K562 (cell line): ENCODE measurements around the gene AP3B2. TPM values are rescaled to one million over a fixed set of nuclear protein-coding genes. Genes with fewer than 3 reads are reported as not detected.

ENCODE experiments used
- BRD9 ChIP-seq: fragments of 450-650 bp; IDR thresholded peaks from 2 replicates; pipeline ENCODE4 v1.6.1; 2018; ENCODE audit warnings: low read depth; ENCODE audit not compliant: partially characterized antibody
- CBX3 ChIP-seq, 2 experiments: IDR thresholded peaks; 1 replicate in 1 of 2; 2 replicates in 1 of 2; pipeline ENCODE4 v1.6.1; 2012; ENCODE audit warnings: inconsistent platforms in 2 of 2, low read length in 2 of 2, borderline replicate concordance in 1 of 2, control low read depth in 1 of 2
- CGGBP1 ChIP-seq: fragments of 250-450 bp; sonication (Bioruptor Pico); IDR thresholded peaks from 2 replicates; pipeline ENCODE4 v1.9.0; 2021; ENCODE audit warnings: mild to moderate bottlenecking
- CREM ChIP-seq: IDR thresholded peaks from 2 replicates; pipeline ENCODE4 v1.6.1; 2014; ENCODE audit warnings: antibody characterized with exemption, low read depth
- CSDE1 ChIP-seq, 2 experiments: fragments of 450-650 bp; IDR thresholded peaks; 2 replicates each; pipeline ENCODE4 v1.6.1; 2016; ENCODE audit warnings: mild to moderate bottlenecking in 1 of 2
- CXXC5 ChIP-seq: fragments of 250-450 bp; sonication (Bioruptor Pico); IDR thresholded peaks from 2 replicates; pipeline ENCODE4 v1.8.0; 2022; ENCODE audit warnings: inconsistent platforms, mild to moderate bottlenecking, moderate library complexity
- HDAC1 ChIP-seq, 2 experiments: fragments of 450-650 bp; IDR thresholded peaks; 2 replicates each; pipeline ENCODE4 v1.6.1; 2016 to 2017; ENCODE audit warnings: inconsistent platforms in 1 of 2, mild to moderate bottlenecking in 1 of 2, moderate library complexity in 1 of 2
- HNRNPL ChIP-seq: fragments of 200-400 bp; formaldehyde crosslinking; IDR thresholded peaks from 2 replicates; pipeline ENCODE4 v1.6.1; 2017; ENCODE audit warnings: low read depth, mild to moderate bottlenecking, low read length
- IRF9 ChIP-seq: fragments of 450-650 bp; IDR thresholded peaks from 2 replicates; pipeline ENCODE4 v1.6.1; 2016; ENCODE audit warnings: missing biosample characterization, missing genetic modification characterization
- MEIS2 ChIP-seq: fragments of 450-650 bp; IDR thresholded peaks from 2 replicates; pipeline ENCODE4 v1.6.1; 2014; ENCODE audit warnings: mild to moderate bottlenecking; ENCODE audit not compliant: partially characterized antibody
- NFIC ChIP-seq: fragments of 450-650 bp; IDR thresholded peaks from 2 replicates; pipeline ENCODE4 v1.6.1; 2017; ENCODE audit warnings: mild to moderate bottlenecking, inconsistent platforms
- NR3C1 ChIP-seq: sonication (generic); formaldehyde crosslinking; IDR thresholded peaks from 2 replicates; pipeline ENCODE4 v1.8.1; 2022; ENCODE audit warnings: missing genetic modification reagents
- RBM17 ChIP-seq: fragments of 200-400 bp; formaldehyde crosslinking; IDR thresholded peaks from 2 replicates; pipeline ENCODE4 v1.6.1; 2017; ENCODE audit warnings: low read depth, mild to moderate bottlenecking, low read length, borderline replicate concordance
- TFE3 ChIP-seq: fragments of 450-650 bp; formaldehyde crosslinking; IDR thresholded peaks from 2 replicates; pipeline ENCODE4 v1.4.0; 2020; ENCODE audit warnings: mild to moderate bottlenecking, mixed read lengths
- THRB ChIP-seq: fragments of 450-650 bp; formaldehyde crosslinking; conservative IDR thresholded peaks from 2 replicates; pipeline ENCODE4 v1.4.0; 2022; ENCODE audit warnings: mild to moderate bottlenecking, missing genetic modification characterization
- ZBTB8A ChIP-seq: fragments of 450-650 bp; IDR thresholded peaks from 2 replicates; pipeline ENCODE4 v1.6.1; 2018; ENCODE audit warnings: mild to moderate bottlenecking, moderate library complexity; ENCODE audit not compliant: partially characterized antibody
- ZNF134 ChIP-seq: fragments of 250-450 bp; sonication (Bioruptor Pico); conservative IDR thresholded peaks from 2 replicates; pipeline ENCODE4 v1.4.0; 2020
- ZNF311 ChIP-seq: fragments of 250-450 bp; sonication (Bioruptor Pico); IDR thresholded peaks from 2 replicates; pipeline ENCODE4 v1.4.0; 2020; ENCODE audit warnings: mild to moderate bottlenecking, moderate library complexity
- ZNF41 ChIP-seq: fragments of 250-450 bp; sonication (Bioruptor Pico); conservative IDR thresholded peaks from 2 replicates; pipeline ENCODE4 v1.4.0; 2020; ENCODE audit warnings: mild to moderate bottlenecking
- ZNF511 ChIP-seq: sonication (generic); formaldehyde crosslinking; IDR thresholded peaks from 2 replicates; pipeline ENCODE4 v1.8.0; 2022; ENCODE audit warnings: mild to moderate bottlenecking, missing genetic modification reagents
- ZNF592 ChIP-seq: fragments of 450-650 bp; IDR thresholded peaks from 2 replicates; pipeline ENCODE4 v1.6.1; 2017; ENCODE audit warnings: antibody characterized with exemption, mild to moderate bottlenecking
- polyA plus RNA-seq, 8 experiments: library from polyadenylated mRNA; depleted of rRNA in 4 of 8; stranded (reverse) in 5 of 8; unstranded in 3 of 8; fragments of >200 nt; fragmentation: Nextera tagmentation in 2 of 8; fragmentation: Illumina TruSeq in 1 of 8; extraction: Ambion mirVana in 2 of 8; extraction: Trizol in 1 of 8; gene quantifications; 2 replicates each; pipeline versions ENCODE4 v1.2.1 to v1.2.3, GENCODE V29; 2011 to 2014; ENCODE audit warnings: inconsistent platforms in 1 of 8, missing spikeins in 1 of 8
- total RNA-seq, 7 experiments: library from RNA; depleted of rRNA in 6 of 7; stranded (reverse); fragments of >200 nt in 6 of 7; fragmentation: Illumina TruSeq in 2 of 7; extraction: Trizol in 2 of 7; gene quantifications; 2 replicates each; pipeline versions ENCODE4 v1.2.1 to v1.2.3, GENCODE V29; 2011 to 2021; ENCODE audit warnings: low replicate concordance in 1 of 7

AP3B2 gene
- total and polyA plus RNA-seq, 9 of the 15 experiments (the other 6 are each of a cell fraction or from before 2014, with no cell fraction given), result 0.03 to 0.15 (median 0.10) TPM; not detected in 2

GRCh38 chr15:82635798-82636197, 73.9 kb downstream of the AP3B2 start (continued):
- TF ChIP-seq TFE3, result no peak; the same call in 1 of the 2 replicates
- no peak for TF ChIP-seq CBX3 (IDR thresholded peaks at IDR 0.05; ENCODE audit: borderline replicate concordance in 1 of 2, low read length in 2 of 2)
- TF ChIP-seq MEIS2, result peak; percentile 96
- TF ChIP-seq HNRNPL, result no peak
- no peak for TF ChIP-seq ZBTB8A
- no peak for TF ChIP-seq ZNF592
- 0 out of 2 replicates have a peak, but pooled peaks have one; percentile 20 for TF ChIP-seq NFIC
- TF ChIP-seq IRF9 (tag), result no peak
- TF ChIP-seq CSDE1 (IDR thresholded peaks at IDR 0.05), result no peak
- TF ChIP-seq ZNF511 (CRISPR knock-in tag), result no peak
- peak in 1 of 2 experiments; percentile 60; a peak in 1 of 4 replicates for TF ChIP-seq HDAC1 (IDR thresholded peaks at IDR 0.05)
- no peak for TF ChIP-seq NR3C1
- TF ChIP-seq RBM17, result no peak
- TF ChIP-seq CREM, result no peak
- no peak for TF ChIP-seq CGGBP1 (CRISPR knock-in tag)
- peak; percentile 20; the same call in 1 of the 2 replicates for TF ChIP-seq CXXC5 (CRISPR knock-in tag)
- TF ChIP-seq BRD9, result no peak
- TF ChIP-seq THRB (CRISPR knock-in tag), result no peak
- no peak for TF ChIP-seq ZNF311 (CRISPR knock-in tag)
- TF ChIP-seq ZNF134 (CRISPR knock-in tag), result no peak
- no peak for TF ChIP-seq ZNF41 (CRISPR knock-in tag)
